Neural cell (in vitro differentiated cells): Measurements from ENCODE around the gene PDE7B. TPM values are rescaled to one million over a fixed set of nuclear protein-coding genes. Genes with fewer than 3 reads are reported as not detected.

Source experiments
- H2AFZ ChIP-seq: fragments of 200-600, 300-800 bp; sonication (generic), shearing (Covaris generic); 2 replicates; pipeline ENCODE4 v1.6.0; 2014; ENCODE audit warnings: low read depth, mild to moderate bottlenecking, antibody characterized with exemption, low read length, moderate library complexity
- H3F3A ChIP-seq: fragments of 200-600 bp; shearing (Covaris generic); 2 replicates; pipeline ENCODE4 v1.6.1; 2016; ENCODE audit warnings: mild to moderate bottlenecking, moderate library complexity, mixed read lengths, antibody characterized with exemption, low read length; ENCODE audit not compliant: insufficient read depth, poor library complexity, severe bottlenecking
- H3K27ac ChIP-seq: fragments of 200-600, 300-800 bp; sonication (generic), shearing (Covaris generic); 2 replicates; pipeline ENCODE4 v1.5.1; 2014; ENCODE audit warnings: mild to moderate bottlenecking, low read length, moderate library complexity
- H3K27me3 ChIP-seq: fragments of 300-800, 200-600 bp; sonication (generic), shearing (Covaris generic); 2 replicates; pipeline ENCODE4 v1.6.0; 2014; ENCODE audit warnings: mild to moderate bottlenecking, low read depth, low read length, moderate library complexity; ENCODE audit not compliant: insufficient read depth
- H3K36me3 ChIP-seq: fragments of 300-800, 200-600 bp; sonication (generic), shearing (Covaris generic); 2 replicates; pipeline ENCODE4 v1.5.1; 2014; ENCODE audit warnings: mild to moderate bottlenecking, antibody characterized with exemption, low read length, moderate library complexity; ENCODE audit not compliant: insufficient read depth
- H3K4me2 ChIP-seq: fragments of 300-800, 200-600 bp; sonication (generic), shearing (Covaris generic); 2 replicates; pipeline ENCODE4 v1.6.0; 2014; ENCODE audit warnings: mild to moderate bottlenecking, low read length
- H3K4me3 ChIP-seq: fragments of 300-800, 200-600 bp; sonication (generic), shearing (Covaris generic); 2 replicates; pipeline ENCODE4 v1.5.1; 2014; ENCODE audit warnings: mild to moderate bottlenecking, low read length, moderate library complexity
- H3K79me2 ChIP-seq: fragments of 200-600 bp; shearing (Covaris generic); replicated peaks from 2 replicates; pipeline ENCODE4 v1.6.0; 2014; ENCODE audit warnings: mild to moderate bottlenecking, low read length, moderate library complexity; ENCODE audit not compliant: insufficient read depth
- H3K9ac ChIP-seq: fragments of 300-800, 200-600 bp; sonication (generic), shearing (Covaris generic); 2 replicates; pipeline ENCODE4 v1.6.1; 2016; ENCODE audit warnings: mild to moderate bottlenecking, low read length, mixed read lengths
- H3K9me2 ChIP-seq: fragments of 200-600 bp; shearing (Covaris generic); 2 replicates; pipeline ENCODE4 v1.6.1; 2016; ENCODE audit warnings: mild to moderate bottlenecking, low read length, mixed read lengths; ENCODE audit not compliant: insufficient read depth
- H3K9me3 ChIP-seq: fragments of 200-600, 300-800 bp; sonication (generic), shearing (Covaris generic); 2 replicates; pipeline ENCODE4 v1.6.1; 2016; ENCODE audit warnings: mild to moderate bottlenecking, mixed run types, low read length, moderate library complexity, mixed read lengths
- H4K20me1 ChIP-seq: fragments of 200-600 bp; shearing (Covaris generic); 2 replicates; pipeline ENCODE4 v1.6.1; 2016; ENCODE audit warnings: mild to moderate bottlenecking, mixed run types; ENCODE audit not compliant: insufficient read depth
- CTCF ChIP-seq: fragments of 450-650 bp; IDR thresholded peaks from 2 replicates; pipeline ENCODE4 v1.5.1; 2014; ENCODE audit warnings: antibody characterized with exemption, mild to moderate bottlenecking, moderate library complexity; ENCODE audit not compliant: poor library complexity, severe bottlenecking
- EP300 ChIP-seq: fragments of 450-650 bp; conservative IDR thresholded peaks from 2 replicates; pipeline ENCODE4 v1.6.1; 2014; ENCODE audit warnings: antibody characterized with exemption, mild to moderate bottlenecking, moderate library complexity; ENCODE audit not compliant: poor library complexity, severe bottlenecking
- EZH2 ChIP-seq: fragments of 200-600, 300-800 bp; shearing (Covaris generic), sonication (generic); IDR thresholded peaks from 2 replicates; pipeline ENCODE4 v1.6.1; 2014; ENCODE audit warnings: antibody characterized with exemption, low read length, borderline replicate concordance, mild to moderate bottlenecking; ENCODE audit not compliant: insufficient read depth, poor library complexity, severe bottlenecking
- MXI1 ChIP-seq: fragments of 450-650 bp; conservative IDR thresholded peaks from 2 replicates; pipeline ENCODE4 v1.6.1; 2014; ENCODE audit warnings: antibody characterized with exemption, mild to moderate bottlenecking; ENCODE audit not compliant: poor library complexity, severe bottlenecking
- POLR2AphosphoS5 ChIP-seq: IDR thresholded peaks from 2 replicates; pipeline ENCODE4 v1.6.1; 2012
- RAD21 ChIP-seq: fragments of 450-650 bp; conservative IDR thresholded peaks from 2 replicates; pipeline ENCODE4 v1.6.1; 2014; ENCODE audit warnings: antibody characterized with exemption, mild to moderate bottlenecking, moderate library complexity
- REST ChIP-seq: IDR thresholded peaks from 2 replicates; pipeline ENCODE4 v1.6.1; 2012; ENCODE audit warnings: borderline replicate concordance
- SMC3 ChIP-seq: fragments of 450-650 bp; conservative IDR thresholded peaks from 2 replicates; pipeline ENCODE4 v1.6.1; 2014; ENCODE audit warnings: antibody characterized with exemption, mild to moderate bottlenecking, moderate library complexity; ENCODE audit not compliant: poor library complexity
- TAF1 ChIP-seq: IDR thresholded peaks from 2 replicates; pipeline ENCODE4 v1.6.1; 2012; ENCODE audit warnings: low read depth
- polyA plus RNA-seq: library from polyadenylated mRNA; depleted of rRNA; stranded (reverse); fragments of >200 nt; gene quantifications from 2 replicates; pipeline ENCODE4 v1.2.3, GENCODE V29; 2014

The PDE7B gene
- polyA plus RNA-seq, 1 donor from 2014 or later = 5.9 TPM

GRCh38 chr6:136171231-136171630, 319.7 kb downstream of the PDE7B start:
- H3K36me3 ChIP-seq = no peaks in the 10 kb centered on the region
- H3K27ac ChIP-seq = no peak overlapping the region
- no peak for TF ChIP-seq MXI1

GRCh38 chr6:136173519-136174507, 322.3 kb downstream of the PDE7B start:
- Histone ChIP-seq H3F3A (no peaks in the 10 kb centered on the region), H3K9me3 (no peaks in the 10 kb centered on the region), H3K27ac (no peak overlapping the region), H3K9me2 (no peaks in the 10 kb centered on the region), H3K4me2 (no peak overlapping the region), H3K36me3 (no peaks in the 10 kb centered on the region), H2AFZ (no peak overlapping the region), H3K27me3 (no peaks in the 10 kb centered on the region), H3K9ac (no peak overlapping the region), H3K4me3 (no peak overlapping the region), H4K20me1 (no peaks in the 10 kb centered on the region), H3K79me2 (no peaks in the 10 kb centered on the region)
- no peak for TF ChIP-seq SMC3
- TF ChIP-seq RAD21 = no peak
- no peak for TF ChIP-seq TAF1

More at GRCh38 chr6:136171231-136171630, 319.7 kb downstream of the PDE7B start:
- Histone ChIP-seq H4K20me1 (no peaks in the 10 kb centered on the region), H3K9me3 (no peaks in the 10 kb centered on the region), H3K4me3 (no peak overlapping the region), H3K9me2 (no peaks in the 10 kb centered on the region), H2AFZ (no peak overlapping the region), H3K4me2 (no peak overlapping the region), H3F3A (no peaks in the 10 kb centered on the region), H3K27me3 (no peaks in the 10 kb centered on the region), H3K9ac (no peak overlapping the region), H3K79me2 (no peaks in the 10 kb centered on the region)

GRCh38 chr6:136174510-136174909, 323.0 kb downstream of the PDE7B start:
- Histone ChIP-seq H3F3A (no peaks in the 10 kb centered on the region), H4K20me1 (no peaks in the 10 kb centered on the region), H3K27ac (no peak overlapping the region), H3K4me2 (no peak overlapping the region), H2AFZ (no peak overlapping the region), H3K9me2 (no peaks in the 10 kb centered on the region), H3K4me3 (no peak overlapping the region), H3K36me3 (no peaks in the 10 kb centered on the region), H3K27me3 (no peaks in the 10 kb centered on the region), H3K79me2 (no peaks in the 10 kb centered on the region), H3K9me3 (no peaks in the 10 kb centered on the region), H3K9ac (no peak overlapping the region)
- TF ChIP-seq EP300 (no peak), MXI1 (no peak), EZH2 (no peak), SMC3 (no peak), POLR2AphosphoS5 (no peak), CTCF (no peak), TAF1 (no peak), RAD21 (no peak), REST (no peak)
